AG09309 (cell line): ENCODE data around the gene TTC28.

Source experiments
- DNase-seq: peaks from one replicate; pipeline ENCODE4 v3.0.0-alpha.2; 2010; ENCODE audit warnings: low read depth
- H3K4me3 ChIP-seq: 2 replicates; pipeline ENCODE4 v1.5.1; 2011; ENCODE audit warnings: mild to moderate bottlenecking, low read depth, low read length, moderate library complexity; ENCODE audit not compliant: control insufficient read depth
- TF ChIP-seq, protein P1 (sequence below): IDR thresholded peaks from 2 replicates; pipeline ENCODE4 v1.5.1; 2011; ENCODE audit warnings: mild to moderate bottlenecking, low read depth, low read length, inconsistent platforms; ENCODE audit not compliant: insufficient read depth, control insufficient read depth; ENCODE audit errors: missing control alignments

The TTC28 gene

DNA sequence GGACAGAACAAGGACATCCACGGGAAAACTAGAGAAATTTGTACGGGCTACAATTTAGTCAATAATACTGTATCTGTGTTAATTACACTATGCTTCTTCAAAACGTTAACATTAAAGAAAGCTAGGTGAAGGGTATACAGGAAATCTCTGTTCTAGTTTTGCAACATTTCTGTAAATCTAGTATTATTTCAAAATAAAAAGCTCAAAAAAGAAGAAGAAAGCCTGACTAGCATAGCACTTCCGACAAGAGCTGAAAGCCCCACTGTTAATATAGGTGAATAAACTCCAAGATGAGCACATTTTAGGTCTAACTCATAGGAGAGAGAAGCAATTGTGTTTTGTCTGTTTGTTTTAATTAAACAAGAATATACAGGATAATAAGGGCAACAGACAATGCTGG, 299.7 kb downstream of the TTC28 start:
- H3K4me3 ChIP-seq: no peak overlapping the region
- no peak for DNase-seq
- TF ChIP-seq, protein P1, sequence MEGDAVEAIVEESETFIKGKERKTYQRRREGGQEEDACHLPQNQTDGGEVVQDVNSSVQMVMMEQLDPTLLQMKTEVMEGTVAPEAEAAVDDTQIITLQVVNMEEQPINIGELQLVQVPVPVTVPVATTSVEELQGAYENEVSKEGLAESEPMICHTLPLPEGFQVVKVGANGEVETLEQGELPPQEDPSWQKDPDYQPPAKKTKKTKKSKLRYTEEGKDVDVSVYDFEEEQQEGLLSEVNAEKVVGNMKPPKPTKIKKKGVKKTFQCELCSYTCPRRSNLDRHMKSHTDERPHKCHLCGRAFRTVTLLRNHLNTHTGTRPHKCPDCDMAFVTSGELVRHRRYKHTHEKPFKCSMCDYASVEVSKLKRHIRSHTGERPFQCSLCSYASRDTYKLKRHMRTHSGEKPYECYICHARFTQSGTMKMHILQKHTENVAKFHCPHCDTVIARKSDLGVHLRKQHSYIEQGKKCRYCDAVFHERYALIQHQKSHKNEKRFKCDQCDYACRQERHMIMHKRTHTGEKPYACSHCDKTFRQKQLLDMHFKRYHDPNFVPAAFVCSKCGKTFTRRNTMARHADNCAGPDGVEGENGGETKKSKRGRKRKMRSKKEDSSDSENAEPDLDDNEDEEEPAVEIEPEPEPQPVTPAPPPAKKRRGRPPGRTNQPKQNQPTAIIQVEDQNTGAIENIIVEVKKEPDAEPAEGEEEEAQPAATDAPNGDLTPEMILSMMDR: no peak

DNA sequence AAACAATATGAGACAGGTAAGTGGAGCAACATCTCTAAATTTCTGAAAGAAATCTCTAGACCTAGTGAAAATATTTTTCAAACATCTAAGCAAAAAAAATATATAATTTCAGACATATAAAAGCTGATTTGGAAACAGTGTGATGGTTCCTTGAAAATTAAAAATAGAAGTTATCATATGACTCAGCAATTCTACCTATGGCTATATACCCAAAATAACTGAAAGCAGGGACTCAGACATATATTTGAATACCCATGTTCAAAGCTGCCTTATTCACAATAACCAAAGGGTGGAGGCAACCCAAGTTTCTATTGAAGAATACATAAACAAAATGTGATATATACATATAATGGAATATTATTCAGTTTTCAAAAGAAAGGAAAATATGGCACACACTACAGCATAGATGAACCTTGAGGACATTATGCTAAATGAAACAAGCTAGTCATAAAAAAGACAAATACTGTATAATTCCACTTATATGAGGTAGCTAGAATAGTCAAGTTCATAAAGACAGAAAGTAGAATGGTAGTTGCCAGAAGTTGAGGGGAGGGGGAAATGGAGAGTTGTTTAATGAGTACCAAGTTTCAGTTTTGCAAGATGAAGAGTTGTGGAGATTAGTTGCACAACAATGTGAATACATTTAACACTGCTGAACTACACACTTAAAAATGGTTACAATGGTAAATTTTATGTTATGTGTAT, 300.4 kb downstream of the TTC28 start:
- DNase-seq: no peak
- TF ChIP-seq, protein P1: no peak
- no peak overlapping the region for H3K4me3 ChIP-seq

DNA sequence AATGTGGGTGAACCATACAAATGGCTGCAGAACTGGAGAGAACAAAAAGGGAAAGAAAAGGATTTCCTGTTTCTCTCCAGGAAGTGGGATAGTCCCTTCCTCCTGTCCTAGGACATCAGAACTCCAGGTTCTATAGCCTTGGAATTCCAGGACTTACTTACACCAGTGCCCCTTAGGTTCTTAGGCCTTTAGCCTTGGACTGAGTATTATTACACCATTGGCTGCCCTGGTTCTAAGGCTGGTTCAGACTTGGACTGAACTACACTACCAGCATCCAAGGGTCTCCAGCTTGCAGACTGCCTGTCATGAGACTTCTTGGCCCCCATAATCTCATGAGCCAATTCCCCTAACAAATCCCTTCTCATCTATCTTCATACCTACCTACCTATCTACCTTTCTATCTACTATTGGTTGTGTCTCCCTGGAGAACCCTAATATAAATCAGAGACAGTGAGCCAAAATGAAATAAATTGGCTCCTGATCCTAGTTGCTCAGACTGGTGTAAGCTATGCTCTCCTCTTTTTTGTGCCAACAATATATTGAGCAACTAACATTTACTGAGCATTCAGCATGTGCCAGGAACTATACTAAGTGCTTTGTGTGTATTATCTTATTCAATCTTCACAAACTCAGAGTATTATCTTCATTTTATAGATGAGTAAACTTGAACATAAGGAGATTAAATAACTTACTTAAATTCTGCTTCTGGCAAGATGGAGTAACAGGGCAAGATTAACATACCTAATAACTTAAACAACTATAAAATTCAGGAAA, 303.7 kb downstream of the TTC28 start:
- TF ChIP-seq, protein P1: no peak
- DNase-seq: peak; percentile 17
- H3K4me3 ChIP-seq: no peak overlapping the region

DNA sequence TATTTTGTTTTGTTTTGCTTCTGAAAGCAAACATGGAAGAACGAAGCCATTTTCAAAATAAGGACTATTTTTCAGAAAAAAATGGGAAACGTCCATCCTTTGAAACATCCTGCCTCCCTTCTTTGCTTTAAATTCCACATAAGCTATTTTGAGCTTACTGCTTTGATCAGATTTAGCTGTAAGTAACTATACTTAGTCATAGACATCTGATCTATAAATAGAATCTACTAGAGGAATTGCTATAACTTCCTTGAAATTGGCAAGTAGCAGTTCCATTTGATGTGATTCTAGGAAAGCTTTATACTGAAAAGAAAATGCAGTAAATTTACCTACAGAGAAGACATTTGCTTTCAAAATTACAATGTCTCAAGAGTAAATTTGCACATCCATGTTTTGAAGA, 305.8 kb downstream of the TTC28 start:
- DNase-seq: no peak
- TF ChIP-seq, protein P1: no peak
- no peak overlapping the region for H3K4me3 ChIP-seq

DNA sequence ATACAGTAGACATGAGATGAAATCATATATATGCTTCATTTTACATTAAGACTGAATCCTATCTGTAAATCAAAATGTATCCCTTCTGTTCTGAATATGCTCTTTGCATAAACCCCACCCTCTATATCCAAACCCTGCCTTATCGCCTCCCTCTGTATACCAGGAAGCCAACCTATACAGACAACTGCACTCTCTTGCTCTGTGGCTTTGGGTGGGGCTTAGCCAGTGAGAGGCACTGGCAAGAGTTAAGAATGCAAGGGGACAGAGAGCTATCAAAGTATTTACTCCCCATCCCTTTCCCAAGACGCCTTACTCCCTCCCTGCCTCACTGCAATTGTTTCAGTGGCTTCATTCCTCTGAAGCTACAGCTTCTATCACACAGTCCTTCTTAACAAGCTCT, 309.8 kb downstream of the TTC28 start:
- no peak overlapping the region for H3K4me3 ChIP-seq
- DNase-seq: no peak
- TF ChIP-seq, protein P1: no peak

DNA sequence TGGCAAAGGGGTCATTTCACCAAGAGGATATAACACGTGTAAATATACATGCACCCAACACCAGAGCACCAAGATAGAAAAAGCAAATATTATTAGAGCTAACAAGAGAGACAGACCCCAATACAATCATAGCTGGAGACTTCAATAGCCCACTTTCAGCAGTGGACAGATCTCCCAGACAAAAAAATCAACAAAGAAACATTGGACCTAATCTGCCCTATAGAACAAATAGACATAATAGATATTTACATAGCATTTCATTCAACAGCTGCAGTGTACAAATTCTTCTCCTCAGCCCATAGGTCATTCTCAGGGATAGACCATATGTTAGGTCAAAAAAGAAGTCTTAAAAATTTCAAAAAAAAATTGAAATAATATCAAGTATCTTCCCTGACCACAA, 312.8 kb downstream of the TTC28 start:
- no peak overlapping the region for H3K4me3 ChIP-seq
- TF ChIP-seq, protein P1: no peak
- no peak for DNase-seq
